GM23338 (cell line): ENCODE data around the gene TAS2R1. TPM values are rescaled to one million over a fixed set of nuclear protein-coding genes. Genes with fewer than 3 reads are reported as not detected.

Experiments used
- ATAC-seq: fragments of 200-7000 bp; cut with Tn5 transposase; 3 replicates; pipeline ENCODE4 v1.9.1; 2020
- DNase-seq: peaks from one replicate; pipeline ENCODE4 v3.0.0-alpha.2; 2015; ENCODE audit warnings: low spot score
- H2AFZ ChIP-seq: fragments of 200-600 bp; sonication (generic); 2 replicates; pipeline ENCODE4 v1.8.0; 2016; ENCODE audit warnings: antibody characterized with exemption, mild to moderate bottlenecking, moderate library complexity
- H3F3A ChIP-seq: fragments of 200-600 bp; sonication (generic); replicated peaks from 2 replicates; pipeline ENCODE4 v1.8.0; 2017; ENCODE audit warnings: antibody characterized with exemption, mixed run types, low read depth
- H3K27ac ChIP-seq: fragments of 200-600 bp; sonication (generic); 2 replicates; pipeline ENCODE4 v1.6.1; 2016; ENCODE audit warnings: low read depth
- H3K27me3 ChIP-seq: fragments of 200-600 bp; sonication (generic); 2 replicates; pipeline ENCODE4 v1.8.0; 2016; ENCODE audit warnings: mild to moderate bottlenecking, mixed run types, moderate library complexity; ENCODE audit not compliant: insufficient read depth
- H3K36me3 ChIP-seq: fragments of 200-600 bp; sonication (generic); 2 replicates; pipeline ENCODE4 v1.8.0; 2016; ENCODE audit warnings: mild to moderate bottlenecking; ENCODE audit not compliant: insufficient read depth
- H3K4me1 ChIP-seq: fragments of 200-600 bp; sonication (generic); 2 replicates; pipeline ENCODE4 v1.8.0; 2016; ENCODE audit warnings: mild to moderate bottlenecking, moderate library complexity; ENCODE audit not compliant: insufficient read depth
- H3K4me2 ChIP-seq: fragments of 200-600 bp; sonication (generic); 2 replicates; pipeline ENCODE4 v1.7.1; 2017; ENCODE audit warnings: mixed run types
- H3K4me3 ChIP-seq: fragments of 200-600 bp; sonication (generic); 2 replicates; pipeline ENCODE4 v1.6.1; 2016; ENCODE audit warnings: mixed run types
- H3K79me2 ChIP-seq: fragments of 200-600 bp; sonication (generic); replicated peaks from 2 replicates; pipeline ENCODE4 v1.8.0; 2017; ENCODE audit warnings: mild to moderate bottlenecking; ENCODE audit not compliant: insufficient read depth
- H3K9me2 ChIP-seq: fragments of 200-600 bp; sonication (generic); 2 replicates; pipeline ENCODE4 v1.8.0; 2017; ENCODE audit not compliant: insufficient read depth
- H4K20me1 ChIP-seq: fragments of 200-600 bp; sonication (generic); replicated peaks from 2 replicates; pipeline ENCODE4 v1.8.0; 2017; ENCODE audit warnings: mild to moderate bottlenecking; ENCODE audit not compliant: insufficient read depth
- H3K27ac Mint-ChIP-seq: 2 replicates; pipeline ENCODE4 v1.8.0; 2020; ENCODE audit warnings: inconsistent platforms, mild to moderate bottlenecking, moderate library complexity, mixed read lengths
- H3K27me3 Mint-ChIP-seq: 3 replicates; pipeline ENCODE4 v1.8.0; 2022; ENCODE audit warnings: low read depth, mild to moderate bottlenecking, moderate library complexity, mixed read lengths, inconsistent platforms; ENCODE audit not compliant: insufficient read depth, poor library complexity
- H3K36me3 Mint-ChIP-seq: 3 replicates; pipeline ENCODE4 v1.8.0; 2021; ENCODE audit warnings: low read depth, mild to moderate bottlenecking, inconsistent platforms, moderate library complexity, mixed read lengths
- H3K4me1 Mint-ChIP-seq: 3 replicates; pipeline ENCODE4 v1.8.0; 2020; ENCODE audit warnings: mild to moderate bottlenecking, inconsistent platforms, mixed read lengths
- H3K4me3 Mint-ChIP-seq: 3 replicates; pipeline ENCODE4 v1.8.0; 2021; ENCODE audit warnings: moderate library complexity, mild to moderate bottlenecking, inconsistent platforms, mixed read lengths
- H3K9me3 Mint-ChIP-seq: 3 replicates; pipeline ENCODE4 v1.8.0; 2020; ENCODE audit warnings: moderate library complexity, mild to moderate bottlenecking, inconsistent platforms, mixed read lengths
- CREB1 ChIP-seq: fragments of 250-450 bp; sonication (Bioruptor Pico); IDR thresholded peaks from 2 replicates; pipeline ENCODE4 v1.5.0; 2020; ENCODE audit warnings: low read depth, mild to moderate bottlenecking, moderate library complexity
- EZH2 ChIP-seq: fragments of 200-600 bp; sonication (generic); IDR thresholded peaks from one replicate; pipeline ENCODE4 v1.8.0; 2017; ENCODE audit warnings: antibody characterized with exemption, mild to moderate bottlenecking, low read depth; ENCODE audit not compliant: unreplicated experiment
- EZH2phosphoT487 ChIP-seq: fragments of 200-600 bp; sonication (generic); IDR thresholded peaks from one replicate; pipeline ENCODE4 v1.8.1; 2018; ENCODE audit warnings: antibody characterized with exemption; ENCODE audit not compliant: unreplicated experiment
- JUNB ChIP-seq: IDR thresholded peaks from one replicate; pipeline ENCODE4 v1.6.1; 2016; ENCODE audit warnings: antibody characterized with exemption; ENCODE audit not compliant: unreplicated experiment
- NANOG ChIP-seq: IDR thresholded peaks from 2 replicates; pipeline ENCODE4 v1.6.1; 2016; ENCODE audit warnings: antibody characterized with exemption, borderline replicate concordance
- POLR2AphosphoS5 ChIP-seq: IDR thresholded peaks from 2 replicates; pipeline ENCODE4 v1.6.1; 2016; ENCODE audit warnings: antibody characterized with exemption, low read depth
- STAT1 ChIP-seq: IDR thresholded peaks from one replicate; pipeline ENCODE4 v1.6.1; 2016; ENCODE audit warnings: antibody characterized with exemption; ENCODE audit not compliant: unreplicated experiment
- ZNF114 ChIP-seq: fragments of 250-450 bp; sonication (Bioruptor Pico); IDR thresholded peaks from 2 replicates; pipeline ENCODE4 v1.5.0; 2020; ENCODE audit warnings: mild to moderate bottlenecking, moderate library complexity
- ZNF331 ChIP-seq: fragments of 250-450 bp; sonication (Bioruptor Pico); IDR thresholded peaks from 2 replicates; pipeline ENCODE4 v1.5.0; 2020; ENCODE audit warnings: low read depth, mild to moderate bottlenecking, moderate library complexity
- polyA plus RNA-seq: library from polyadenylated mRNA; unstranded; fragments of >200 nt; fragmentation: Nextera tagmentation; extraction: Ambion mirVana; gene quantifications from 2 replicates; pipeline ENCODE4 v1.2.1, GENCODE V29; 2016
- total RNA-seq: library from RNA; depleted of rRNA; stranded (reverse); fragments of >200 nt; shearing (Covaris generic); gene quantifications from 2 replicates; pipeline ENCODE4 v1.2.3, GENCODE V29; 2014
- TF ChIP-seq, protein P1 (sequence below), 2 experiments: fragments of 200-600 bp in 1 of 2; sonication (generic) in 1 of 2; conservative IDR thresholded peaks; 2 replicates each; pipeline versions ENCODE4 v1.5.1 to v1.6.1; 2016 to 2017; ENCODE audit warnings: antibody characterized with exemption in 2 of 2, low read depth in 2 of 2, mild to moderate bottlenecking in 2 of 2, moderate library complexity in 1 of 2
- TF ChIP-seq, protein P2 (sequence below): IDR thresholded peaks from one replicate; pipeline ENCODE4 v1.6.1; 2018; ENCODE audit warnings: antibody characterized with exemption; ENCODE audit not compliant: unreplicated experiment
- TF ChIP-seq, protein P3 (sequence below): IDR thresholded peaks from 2 replicates; pipeline ENCODE4 v1.6.1; 2016; ENCODE audit warnings: antibody characterized with exemption
- TF ChIP-seq, protein P4 (sequence below): fragments of 250-450 bp; sonication (Bioruptor Pico); IDR thresholded peaks from 2 replicates; pipeline ENCODE4 v1.5.0; 2020; ENCODE audit warnings: mild to moderate bottlenecking, moderate library complexity

TAS2R1 gene
- total and polyA plus RNA-seq, 2 experiments from 2014 or later = 0.19 TPM; not detected in 1

DNA sequence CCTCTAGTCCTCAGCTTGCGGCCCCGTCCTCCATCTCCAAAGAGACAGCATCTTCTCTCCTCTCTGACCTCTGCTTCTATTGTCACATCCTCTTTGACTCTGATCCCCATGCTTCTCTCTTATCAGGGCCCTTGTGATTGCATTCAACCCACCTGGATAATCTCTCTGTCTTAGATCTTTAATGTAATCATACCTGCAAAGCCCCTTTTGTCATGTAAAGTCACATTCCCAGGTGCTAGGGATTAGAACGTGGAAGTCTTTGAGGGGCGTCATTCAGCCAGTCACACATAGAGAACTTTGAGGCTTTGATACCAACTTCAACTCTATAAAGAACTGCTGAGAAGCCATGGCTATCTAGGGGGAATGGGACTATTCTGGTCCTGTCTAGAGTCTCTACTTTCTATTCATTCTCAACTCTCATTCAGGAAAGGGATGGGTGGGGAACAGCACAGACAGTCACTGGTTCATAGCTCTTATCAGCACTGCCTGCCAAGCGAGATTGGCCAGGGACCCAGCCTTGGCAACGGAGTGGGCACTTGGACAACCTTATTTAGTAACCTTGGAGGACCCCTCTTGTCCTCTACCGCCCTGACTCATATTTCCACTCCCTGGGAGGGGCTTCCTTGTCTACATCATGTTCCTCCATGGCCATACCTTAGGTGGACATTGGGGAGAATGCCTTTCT, 29.0 kb downstream of the TAS2R1 start:
- no peaks in the 10 kb centered on the region for H3K27me3 Mint-ChIP-seq
- Histone ChIP-seq H4K20me1 (no peaks in the 10 kb centered on the region), H3K27me3 (no peaks in the 10 kb centered on the region), H2AFZ (no peak overlapping the region), H3K4me3 (no peak overlapping the region), H3F3A (no peaks in the 10 kb centered on the region), H3K79me2 (no peaks in the 10 kb centered on the region), H3K4me2 (no peak overlapping the region), H3K36me3 (no peaks in the 10 kb centered on the region), H3K27ac (no peak overlapping the region), H3K9me2 (peaks cover 19% of the 10 kb centered on the region), H3K4me1 (peaks cover 7% of the 10 kb centered on the region)
- H3K36me3 Mint-ChIP-seq = no peaks in the 10 kb centered on the region
- no peak overlapping the region for H3K27ac Mint-ChIP-seq
- no peaks in the 10 kb centered on the region for H3K9me3 Mint-ChIP-seq
- ATAC-seq (no peak; the same call in 2 of the 3 replicates), DNase-seq (peak; percentile 45)
- no peak overlapping the region for H3K4me3 Mint-ChIP-seq
- TF ChIP-seq CREB1 (CRISPR knock-in tag) (no peak), NANOG (no peak), EZH2phosphoT487 (no peak), STAT1 (no peak), EZH2 (no peak), POLR2AphosphoS5 (no peak), JUNB (no peak), ZNF114 (no peak), ZNF331 (CRISPR knock-in tag) (no peak)
- TF ChIP-seq, protein P1, sequence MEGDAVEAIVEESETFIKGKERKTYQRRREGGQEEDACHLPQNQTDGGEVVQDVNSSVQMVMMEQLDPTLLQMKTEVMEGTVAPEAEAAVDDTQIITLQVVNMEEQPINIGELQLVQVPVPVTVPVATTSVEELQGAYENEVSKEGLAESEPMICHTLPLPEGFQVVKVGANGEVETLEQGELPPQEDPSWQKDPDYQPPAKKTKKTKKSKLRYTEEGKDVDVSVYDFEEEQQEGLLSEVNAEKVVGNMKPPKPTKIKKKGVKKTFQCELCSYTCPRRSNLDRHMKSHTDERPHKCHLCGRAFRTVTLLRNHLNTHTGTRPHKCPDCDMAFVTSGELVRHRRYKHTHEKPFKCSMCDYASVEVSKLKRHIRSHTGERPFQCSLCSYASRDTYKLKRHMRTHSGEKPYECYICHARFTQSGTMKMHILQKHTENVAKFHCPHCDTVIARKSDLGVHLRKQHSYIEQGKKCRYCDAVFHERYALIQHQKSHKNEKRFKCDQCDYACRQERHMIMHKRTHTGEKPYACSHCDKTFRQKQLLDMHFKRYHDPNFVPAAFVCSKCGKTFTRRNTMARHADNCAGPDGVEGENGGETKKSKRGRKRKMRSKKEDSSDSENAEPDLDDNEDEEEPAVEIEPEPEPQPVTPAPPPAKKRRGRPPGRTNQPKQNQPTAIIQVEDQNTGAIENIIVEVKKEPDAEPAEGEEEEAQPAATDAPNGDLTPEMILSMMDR (conservative IDR thresholded peaks at IDR 0.05; ENCODE audit: low read depth in 2 of 2) = no peak
- TF ChIP-seq, protein P2, sequence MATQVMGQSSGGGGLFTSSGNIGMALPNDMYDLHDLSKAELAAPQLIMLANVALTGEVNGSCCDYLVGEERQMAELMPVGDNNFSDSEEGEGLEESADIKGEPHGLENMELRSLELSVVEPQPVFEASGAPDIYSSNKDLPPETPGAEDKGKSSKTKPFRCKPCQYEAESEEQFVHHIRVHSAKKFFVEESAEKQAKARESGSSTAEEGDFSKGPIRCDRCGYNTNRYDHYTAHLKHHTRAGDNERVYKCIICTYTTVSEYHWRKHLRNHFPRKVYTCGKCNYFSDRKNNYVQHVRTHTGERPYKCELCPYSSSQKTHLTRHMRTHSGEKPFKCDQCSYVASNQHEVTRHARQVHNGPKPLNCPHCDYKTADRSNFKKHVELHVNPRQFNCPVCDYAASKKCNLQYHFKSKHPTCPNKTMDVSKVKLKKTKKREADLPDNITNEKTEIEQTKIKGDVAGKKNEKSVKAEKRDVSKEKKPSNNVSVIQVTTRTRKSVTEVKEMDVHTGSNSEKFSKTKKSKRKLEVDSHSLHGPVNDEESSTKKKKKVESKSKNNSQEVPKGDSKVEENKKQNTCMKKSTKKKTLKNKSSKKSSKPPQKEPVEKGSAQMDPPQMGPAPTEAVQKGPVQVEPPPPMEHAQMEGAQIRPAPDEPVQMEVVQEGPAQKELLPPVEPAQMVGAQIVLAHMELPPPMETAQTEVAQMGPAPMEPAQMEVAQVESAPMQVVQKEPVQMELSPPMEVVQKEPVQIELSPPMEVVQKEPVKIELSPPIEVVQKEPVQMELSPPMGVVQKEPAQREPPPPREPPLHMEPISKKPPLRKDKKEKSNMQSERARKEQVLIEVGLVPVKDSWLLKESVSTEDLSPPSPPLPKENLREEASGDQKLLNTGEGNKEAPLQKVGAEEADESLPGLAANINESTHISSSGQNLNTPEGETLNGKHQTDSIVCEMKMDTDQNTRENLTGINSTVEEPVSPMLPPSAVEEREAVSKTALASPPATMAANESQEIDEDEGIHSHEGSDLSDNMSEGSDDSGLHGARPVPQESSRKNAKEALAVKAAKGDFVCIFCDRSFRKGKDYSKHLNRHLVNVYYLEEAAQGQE = no peak
- TF ChIP-seq, protein P3, sequence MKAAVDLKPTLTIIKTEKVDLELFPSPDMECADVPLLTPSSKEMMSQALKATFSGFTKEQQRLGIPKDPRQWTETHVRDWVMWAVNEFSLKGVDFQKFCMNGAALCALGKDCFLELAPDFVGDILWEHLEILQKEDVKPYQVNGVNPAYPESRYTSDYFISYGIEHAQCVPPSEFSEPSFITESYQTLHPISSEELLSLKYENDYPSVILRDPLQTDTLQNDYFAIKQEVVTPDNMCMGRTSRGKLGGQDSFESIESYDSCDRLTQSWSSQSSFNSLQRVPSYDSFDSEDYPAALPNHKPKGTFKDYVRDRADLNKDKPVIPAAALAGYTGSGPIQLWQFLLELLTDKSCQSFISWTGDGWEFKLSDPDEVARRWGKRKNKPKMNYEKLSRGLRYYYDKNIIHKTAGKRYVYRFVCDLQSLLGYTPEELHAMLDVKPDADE = no peak
- TF ChIP-seq, protein P4, sequence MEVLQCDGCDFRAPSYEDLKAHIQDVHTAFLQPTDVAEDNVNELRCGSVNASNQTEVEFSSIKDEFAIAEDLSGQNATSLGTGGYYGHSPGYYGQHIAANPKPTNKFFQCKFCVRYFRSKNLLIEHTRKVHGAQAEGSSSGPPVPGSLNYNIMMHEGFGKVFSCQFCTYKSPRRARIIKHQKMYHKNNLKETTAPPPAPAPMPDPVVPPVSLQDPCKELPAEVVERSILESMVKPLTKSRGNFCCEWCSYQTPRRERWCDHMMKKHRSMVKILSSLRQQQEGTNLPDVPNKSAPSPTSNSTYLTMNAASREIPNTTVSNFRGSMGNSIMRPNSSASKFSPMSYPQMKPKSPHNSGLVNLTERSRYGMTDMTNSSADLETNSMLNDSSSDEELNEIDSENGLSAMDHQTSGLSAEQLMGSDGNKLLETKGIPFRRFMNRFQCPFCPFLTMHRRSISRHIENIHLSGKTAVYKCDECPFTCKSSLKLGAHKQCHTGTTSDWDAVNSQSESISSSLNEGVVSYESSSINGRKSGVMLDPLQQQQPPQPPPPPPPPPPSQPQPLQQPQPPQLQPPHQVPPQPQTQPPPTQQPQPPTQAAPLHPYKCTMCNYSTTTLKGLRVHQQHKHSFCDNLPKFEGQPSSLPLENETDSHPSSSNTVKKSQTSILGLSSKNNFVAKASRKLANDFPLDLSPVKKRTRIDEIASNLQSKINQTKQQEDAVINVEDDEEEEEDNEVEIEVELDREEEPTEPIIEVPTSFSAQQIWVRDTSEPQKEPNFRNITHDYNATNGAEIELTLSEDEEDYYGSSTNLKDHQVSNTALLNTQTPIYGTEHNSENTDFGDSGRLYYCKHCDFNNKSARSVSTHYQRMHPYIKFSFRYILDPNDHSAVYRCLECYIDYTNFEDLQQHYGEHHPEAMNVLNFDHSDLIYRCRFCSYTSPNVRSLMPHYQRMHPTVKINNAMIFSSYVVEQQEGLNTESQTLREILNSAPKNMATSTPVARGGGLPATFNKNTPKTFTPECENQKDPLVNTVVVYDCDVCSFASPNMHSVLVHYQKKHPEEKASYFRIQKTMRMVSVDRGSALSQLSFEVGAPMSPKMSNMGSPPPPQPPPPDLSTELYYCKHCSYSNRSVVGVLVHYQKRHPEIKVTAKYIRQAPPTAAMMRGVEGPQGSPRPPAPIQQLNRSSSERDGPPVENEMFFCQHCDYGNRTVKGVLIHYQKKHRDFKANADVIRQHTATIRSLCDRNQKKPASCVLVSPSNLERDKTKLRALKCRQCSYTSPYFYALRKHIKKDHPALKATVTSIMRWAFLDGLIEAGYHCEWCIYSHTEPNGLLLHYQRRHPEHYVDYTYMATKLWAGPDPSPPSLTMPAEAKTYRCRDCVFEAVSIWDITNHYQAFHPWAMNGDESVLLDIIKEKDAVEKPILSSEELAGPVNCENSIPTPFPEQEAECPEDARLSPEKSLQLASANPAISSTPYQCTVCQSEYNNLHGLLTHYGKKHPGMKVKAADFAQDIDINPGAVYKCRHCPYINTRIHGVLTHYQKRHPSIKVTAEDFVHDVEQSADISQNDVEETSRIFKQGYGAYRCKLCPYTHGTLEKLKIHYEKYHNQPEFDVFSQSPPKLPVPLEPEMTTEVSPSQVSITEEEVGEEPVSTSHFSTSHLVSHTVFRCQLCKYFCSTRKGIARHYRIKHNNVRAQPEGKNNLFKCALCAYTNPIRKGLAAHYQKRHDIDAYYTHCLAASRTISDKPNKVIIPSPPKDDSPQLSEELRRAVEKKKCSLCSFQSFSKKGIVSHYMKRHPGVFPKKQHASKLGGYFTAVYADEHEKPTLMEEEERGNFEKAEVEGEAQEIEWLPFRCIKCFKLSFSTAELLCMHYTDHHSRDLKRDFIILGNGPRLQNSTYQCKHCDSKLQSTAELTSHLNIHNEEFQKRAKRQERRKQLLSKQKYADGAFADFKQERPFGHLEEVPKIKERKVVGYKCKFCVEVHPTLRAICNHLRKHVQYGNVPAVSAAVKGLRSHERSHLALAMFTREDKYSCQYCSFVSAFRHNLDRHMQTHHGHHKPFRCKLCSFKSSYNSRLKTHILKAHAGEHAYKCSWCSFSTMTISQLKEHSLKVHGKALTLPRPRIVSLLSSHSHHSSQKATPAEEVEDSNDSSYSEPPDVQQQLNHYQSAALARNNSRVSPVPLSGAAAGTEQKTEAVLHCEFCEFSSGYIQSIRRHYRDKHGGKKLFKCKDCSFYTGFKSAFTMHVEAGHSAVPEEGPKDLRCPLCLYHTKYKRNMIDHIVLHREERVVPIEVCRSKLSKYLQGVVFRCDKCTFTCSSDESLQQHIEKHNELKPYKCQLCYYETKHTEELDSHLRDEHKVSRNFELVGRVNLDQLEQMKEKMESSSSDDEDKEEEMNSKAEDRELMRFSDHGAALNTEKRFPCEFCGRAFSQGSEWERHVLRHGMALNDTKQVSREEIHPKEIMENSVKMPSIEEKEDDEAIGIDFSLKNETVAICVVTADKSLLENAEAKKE = no peak
- peaks cover 28% of the 10 kb centered on the region for H3K4me1 Mint-ChIP-seq
